Effector memory CD8-positive, alpha-beta T cell (primary cell): ENCODE measurements around the gene MYOZ1.
A peak's percentile ranks its signal among the peaks of the same experiment; 100 is the strongest.
"Not testable (repeated sequence)": the region's sequence is repeated elsewhere in the genome, so short reads cannot be mapped to it uniquely, and the experiment has no call there.

Experiments
- ATAC-seq: fragments of 150-1000 bp; cut with Tn5 transposase; replicated peaks from 2 replicates; pipeline ENCODE4 v1.10.0; 2021; ENCODE audit warnings: mild to moderate bottlenecking, moderate library complexity
- DNase-seq, 3 experiments: peaks; one replicate each; pipeline ENCODE4 v3.0.0; 2021
- H3K27ac Mint-ChIP-seq, 2 donors: one replicate each; pipeline ENCODE4 v1.8.0; 2022; ENCODE audit warnings: mild to moderate bottlenecking in 2 of 2, mixed read lengths in 2 of 2, moderate library complexity in 2 of 2
- H3K27me3 Mint-ChIP-seq, 2 donors: one replicate each; pipeline ENCODE4 v1.8.0; 2022; ENCODE audit warnings: mixed read lengths in 2 of 2
- H3K36me3 Mint-ChIP-seq: one replicate; pipeline ENCODE4 v1.8.0; 2022; ENCODE audit warnings: mild to moderate bottlenecking, moderate library complexity, mixed read lengths; ENCODE audit not compliant: insufficient read depth
- H3K4me1 Mint-ChIP-seq, 2 donors: one replicate each; pipeline ENCODE4 v1.8.0; 2022; ENCODE audit warnings: low read depth in 2 of 2, mixed read lengths in 2 of 2
- H3K4me3 Mint-ChIP-seq, 2 donors: one replicate each; pipeline ENCODE4 v1.8.0; 2022; ENCODE audit warnings: mild to moderate bottlenecking in 2 of 2, mixed read lengths in 2 of 2, moderate library complexity in 2 of 2
- H3K9me3 Mint-ChIP-seq, 2 donors: one replicate each; pipeline ENCODE4 v1.8.0; 2022; ENCODE audit warnings: mixed read lengths in 2 of 2

The MYOZ1 gene

GRCh38 chr10:73639286-73639685 lies 2.0 kb downstream of the MYOZ1 start:
- H3K4me3 Mint-ChIP-seq, result no peak overlapping the region
- H3K4me1 Mint-ChIP-seq, result peaks cover 0 to 5% of the 10 kb centered on the region in 2 donors
- no peak overlapping the region for H3K27ac Mint-ChIP-seq

GRCh38 chr10:73635781-73636180 lies 5.5 kb downstream of the MYOZ1 start:
- H3K36me3 Mint-ChIP-seq, result no peaks in the 10 kb centered on the region
- ATAC-seq (no peak), DNase-seq (no peak)
- no peak overlapping the region for H3K27ac Mint-ChIP-seq
- peaks cover 0 to 2% of the 10 kb centered on the region in 2 donors for H3K4me1 Mint-ChIP-seq
- H3K9me3 Mint-ChIP-seq, result no peaks in the 10 kb centered on the region
- peaks cover 1 to 4% of the 10 kb centered on the region in 2 donors for H3K27me3 Mint-ChIP-seq
- no peak overlapping the region for H3K4me3 Mint-ChIP-seq

More at GRCh38 chr10:73639286-73639685, 2.0 kb downstream of the MYOZ1 start:
- Mint-ChIP-seq H3K36me3 (no peaks in the 10 kb centered on the region), H3K27me3 (peaks cover 10 to 14% of the 10 kb centered on the region in 2 donors), H3K9me3 (no peaks in the 10 kb centered on the region)
- ATAC-seq, result no peak
- DNase-seq, result no peak

DNA sequence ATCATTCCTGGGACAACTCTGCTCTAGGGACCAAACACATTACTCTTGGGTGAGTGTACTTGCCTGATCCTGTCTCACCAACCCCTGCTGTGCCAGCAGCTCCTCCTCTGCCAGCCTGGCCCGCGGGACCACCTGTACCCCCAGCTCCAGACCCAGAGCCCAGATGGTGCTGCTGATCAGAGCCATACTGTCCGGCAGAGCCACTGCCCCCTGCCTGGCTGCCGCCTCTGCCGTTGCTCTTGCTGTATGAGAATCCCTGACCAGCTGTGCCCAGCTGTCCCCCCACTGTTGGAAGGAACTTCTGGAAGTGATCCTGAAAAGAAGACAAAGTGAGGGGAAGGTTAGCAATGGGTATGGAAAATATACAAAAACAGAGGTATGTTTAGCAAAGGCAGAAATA lies 6.9 kb downstream of the MYOZ1 start:
- Mint-ChIP-seq H3K4me1 (peaks cover 0 to 2% of the 10 kb centered on the region in 2 donors), H3K36me3 (no peaks in the 10 kb centered on the region), H3K27me3 (peaks cover 0 to 4% of the 10 kb centered on the region in 2 donors), H3K4me3 (no peak overlapping the region), H3K9me3 (no peaks in the 10 kb centered on the region), H3K27ac (no peak overlapping the region)
- DNase-seq (no peak), ATAC-seq (no peak)

GRCh38 chr10:73629165-73629564 lies 12.1 kb downstream of the MYOZ1 start:
- DNase-seq (no peak), ATAC-seq (no peak)
- no peak overlapping the region for H3K4me3 Mint-ChIP-seq

GRCh38 chr10:73628405-73628804 lies 12.9 kb downstream of the MYOZ1 start:
- DNase-seq, result no peak
- Mint-ChIP-seq H3K4me1 (peaks cover 14 to 17% of the 10 kb centered on the region in 2 donors), H3K36me3 (peaks cover 12% of the 10 kb centered on the region), H3K27me3 (no peaks in the 10 kb centered on the region), H3K4me3 (no peak overlapping the region), H3K27ac (no peak overlapping the region), H3K9me3 (no peaks in the 10 kb centered on the region)
- ATAC-seq, result no peak

More at GRCh38 chr10:73629165-73629564, 12.1 kb downstream of the MYOZ1 start:
- H3K27me3 Mint-ChIP-seq, result no peaks in the 10 kb centered on the region
- H3K27ac Mint-ChIP-seq, result no peak overlapping the region
- H3K36me3 Mint-ChIP-seq, result peaks cover 12% of the 10 kb centered on the region
- peaks cover 14 to 17% of the 10 kb centered on the region in 2 donors for H3K4me1 Mint-ChIP-seq
- H3K9me3 Mint-ChIP-seq, result no peaks in the 10 kb centered on the region

- peak overlapping the region in 1 of 2 donors; percentile 97 for H3K27ac Mint-ChIP-seq
- DNase-seq (no peak), ATAC-seq (no peak)
- H3K4me1 Mint-ChIP-seq, result peaks cover 14 to 17% of the 10 kb centered on the region in 2 donors
- no peaks in the 10 kb centered on the region for H3K9me3 Mint-ChIP-seq
- H3K36me3 Mint-ChIP-seq, result peaks cover 12% of the 10 kb centered on the region
- peak overlapping the region in 1 of 2 donors; percentile 25 for H3K4me3 Mint-ChIP-seq
- no peaks in the 10 kb centered on the region for H3K27me3 Mint-ChIP-seq
Measured at GRCh38 chr10:73627300-73627699, 14.0 kb downstream of the MYOZ1 start.

DNA sequence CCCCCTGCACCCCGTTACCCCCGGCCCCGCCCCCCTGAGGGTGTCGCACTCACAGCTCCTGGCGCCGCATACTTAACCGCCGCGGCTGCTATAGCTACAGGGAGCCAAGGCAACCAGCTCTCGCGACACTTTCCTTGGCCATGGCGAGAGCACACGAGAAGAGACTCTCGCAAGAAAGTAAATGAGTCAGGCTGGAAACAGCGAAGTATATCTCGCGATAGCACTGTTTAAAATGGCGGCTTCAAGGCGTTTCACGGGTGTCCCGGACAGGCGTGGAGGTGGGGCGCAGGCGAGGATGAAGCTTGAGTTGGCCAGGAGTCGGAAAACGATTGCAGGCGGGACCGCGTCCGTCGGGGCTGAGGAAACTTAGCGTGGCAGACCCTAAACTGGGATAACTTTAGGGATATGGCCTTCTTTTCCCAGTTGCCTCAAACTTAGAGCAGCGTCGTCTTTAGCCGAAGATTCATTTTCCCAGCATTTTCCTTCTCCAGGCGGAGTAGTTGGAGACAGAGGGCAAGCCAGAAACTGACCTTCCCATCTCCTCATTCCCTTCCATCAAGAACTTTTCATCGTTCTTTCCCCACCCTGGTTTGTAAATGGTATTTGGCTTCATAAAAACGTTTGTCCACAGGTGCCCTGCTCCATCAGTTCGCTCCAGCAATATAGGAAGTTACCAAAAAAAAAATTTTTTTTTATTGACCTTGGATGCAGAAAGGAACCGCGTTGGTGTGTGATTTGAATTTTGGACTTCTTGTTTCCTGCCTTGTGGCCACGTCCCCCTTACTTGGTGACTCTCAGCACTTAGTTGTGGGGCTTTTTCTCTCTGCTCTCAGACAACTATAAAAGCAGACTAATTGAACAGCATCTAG lies 15.2 kb downstream of the MYOZ1 start:
- Mint-ChIP-seq H3K27ac (peak overlapping the region; percentile 97 to 98), H3K4me1 (peaks cover 14 to 17% of the 10 kb centered on the region in 2 donors), H3K9me3 (no peaks in the 10 kb centered on the region), H3K36me3 (peaks cover 12% of the 10 kb centered on the region), H3K4me3 (peak overlapping the region; percentile 86 to 96), H3K27me3 (no peaks in the 10 kb centered on the region)
- peak; percentile 94 for ATAC-seq
- DNase-seq, result peak; percentile 89 to 92 (median 91)

DNA sequence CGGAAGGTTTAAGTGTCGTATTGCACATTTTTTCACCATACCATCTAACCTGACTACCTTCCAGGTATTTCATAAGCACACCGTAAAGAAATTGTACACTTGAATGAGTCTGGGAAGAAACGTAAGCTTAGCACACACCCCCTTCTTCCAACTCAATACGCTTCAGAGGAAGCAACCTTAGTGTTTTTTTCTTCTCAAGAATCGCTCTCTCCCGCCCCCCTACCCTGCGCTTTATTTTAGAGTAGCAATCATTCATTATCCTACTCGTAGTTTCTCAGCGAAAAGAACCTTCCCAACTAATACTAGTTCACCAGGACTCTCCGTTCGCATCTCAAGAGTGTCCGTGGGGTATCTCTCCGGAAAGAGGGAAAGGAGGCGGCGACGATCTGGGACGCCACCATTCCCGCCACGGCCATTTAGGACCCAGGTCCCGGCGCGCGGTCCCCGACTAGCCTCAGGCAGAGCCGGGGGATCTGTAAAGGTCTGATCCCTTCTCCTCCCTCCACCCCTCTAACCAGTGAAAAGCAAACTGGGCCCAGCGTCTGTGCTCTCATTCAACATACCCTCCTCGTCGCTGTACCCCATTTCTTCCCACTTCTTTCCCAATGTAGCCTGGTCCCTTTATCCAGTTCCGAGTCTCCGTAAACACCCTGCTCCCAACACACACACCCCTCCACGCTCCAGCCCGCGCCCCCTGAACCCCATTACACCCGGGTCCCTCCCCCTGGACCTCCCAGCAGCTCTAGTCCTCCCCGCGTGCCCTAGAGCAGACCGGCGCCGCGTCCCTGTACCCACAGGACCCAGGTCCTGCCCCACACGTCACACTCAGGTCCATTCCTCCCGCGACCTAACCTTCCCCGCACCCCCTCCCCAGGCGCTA lies 16.0 kb downstream of the MYOZ1 start:
- ATAC-seq (peak; percentile 13), DNase-seq (no peak)
- peak overlapping the region; percentile 86 to 96 for H3K4me3 Mint-ChIP-seq
- peaks cover 14 to 17% of the 10 kb centered on the region in 2 donors for H3K4me1 Mint-ChIP-seq
- H3K27me3 Mint-ChIP-seq, result no peaks in the 10 kb centered on the region
- H3K9me3 Mint-ChIP-seq, result no peaks in the 10 kb centered on the region
- H3K27ac Mint-ChIP-seq, result peak overlapping the region; percentile 97 to 98
- peaks cover 12% of the 10 kb centered on the region for H3K36me3 Mint-ChIP-seq

- ATAC-seq (no peak), DNase-seq (no peak)
- peak overlapping the region in 1 of 2 donors; percentile 49 for H3K27ac Mint-ChIP-seq
- no peaks in the 10 kb centered on the region for H3K9me3 Mint-ChIP-seq
- no peak overlapping the region for H3K4me3 Mint-ChIP-seq
- peaks cover 12% of the 10 kb centered on the region for H3K36me3 Mint-ChIP-seq
- H3K4me1 Mint-ChIP-seq, result peaks cover 14 to 17% of the 10 kb centered on the region in 2 donors
- no peaks in the 10 kb centered on the region for H3K27me3 Mint-ChIP-seq
Measured at GRCh38 chr10:73623056-73623455, 18.2 kb downstream of the MYOZ1 start.

- not testable (repeated sequence) for H3K9me3 Mint-ChIP-seq, H3K27ac Mint-ChIP-seq, H3K4me3 Mint-ChIP-seq, ATAC-seq, DNase-seq, H3K27me3 Mint-ChIP-seq
- Mint-ChIP-seq H3K4me1 (peaks cover 9 to 12% of the 10 kb centered on the region in 2 donors), H3K36me3 (peaks cover 14% of the 10 kb centered on the region)
Measured at GRCh38 chr10:73620974-73621373, 20.3 kb downstream of the MYOZ1 start.

DNA sequence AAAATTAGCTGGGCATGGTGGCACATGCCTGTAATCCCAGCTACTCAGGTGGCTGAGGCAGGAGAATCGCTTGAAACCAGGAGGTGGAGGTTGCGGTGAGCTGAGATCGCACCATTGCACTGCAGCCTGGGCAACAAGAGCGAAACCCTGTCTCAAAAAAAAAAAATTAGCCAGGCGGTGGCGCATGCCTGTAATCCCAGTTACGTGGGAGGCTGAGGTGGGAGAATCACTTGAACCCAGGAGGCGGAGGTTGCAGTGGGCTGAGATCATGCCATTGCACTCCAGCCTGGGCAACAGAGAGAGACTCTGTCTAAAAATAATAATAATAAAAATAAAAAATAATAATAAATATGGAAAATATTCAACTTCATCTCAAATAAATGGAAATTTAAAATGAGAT lies 24.1 kb downstream of the MYOZ1 start:
- not testable (repeated sequence) for H3K36me3 Mint-ChIP-seq, H3K27me3 Mint-ChIP-seq, ATAC-seq, H3K27ac Mint-ChIP-seq, H3K9me3 Mint-ChIP-seq, H3K4me3 Mint-ChIP-seq, DNase-seq, H3K4me1 Mint-ChIP-seq

DNA sequence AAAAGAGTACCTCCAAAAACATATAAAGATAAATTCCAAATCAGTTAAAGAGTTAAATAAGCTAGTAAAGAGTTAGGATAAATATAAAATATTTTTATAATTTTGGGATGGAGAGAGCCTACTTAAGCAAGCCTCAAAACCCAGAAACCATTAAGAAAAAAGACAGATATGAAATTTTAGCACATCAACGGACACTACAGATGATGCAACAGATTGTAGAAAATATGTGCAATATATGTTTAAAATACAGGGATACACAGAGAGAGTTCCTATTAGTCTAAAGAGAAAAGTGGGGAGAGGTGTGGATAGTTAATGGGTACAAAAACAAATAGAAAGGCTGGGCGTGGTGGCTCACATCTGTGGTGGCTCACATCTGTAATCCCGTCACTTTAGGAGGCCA lies 26.6 kb downstream of the MYOZ1 start:
- no peak overlapping the region for H3K27ac Mint-ChIP-seq
- H3K27me3 Mint-ChIP-seq, result no peaks in the 10 kb centered on the region
- ATAC-seq (no peak), DNase-seq (no peak)
- H3K4me3 Mint-ChIP-seq, result no peak overlapping the region
- no peaks in the 10 kb centered on the region for H3K4me1 Mint-ChIP-seq
- H3K9me3 Mint-ChIP-seq, result no peaks in the 10 kb centered on the region
- peaks cover 4% of the 10 kb centered on the region for H3K36me3 Mint-ChIP-seq

DNA sequence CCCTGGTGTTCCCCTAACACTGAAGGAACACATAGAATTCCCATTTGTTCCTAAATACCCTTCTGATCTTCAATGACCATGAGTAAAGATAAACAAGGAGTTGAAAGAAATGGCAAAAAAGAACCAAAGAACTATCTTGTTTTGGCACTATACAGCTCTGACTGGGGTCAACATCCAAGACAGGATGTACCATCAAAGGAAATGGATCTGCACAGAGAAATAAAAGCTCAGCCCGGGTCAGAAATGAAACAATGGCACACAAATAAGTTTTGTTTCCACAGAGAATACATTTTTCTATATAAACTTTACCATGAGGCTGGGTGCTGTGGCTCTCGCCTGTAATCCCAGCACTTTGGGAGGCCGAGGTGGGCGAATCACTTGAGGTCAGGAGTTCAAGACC lies 32.2 kb downstream of the MYOZ1 start:
- no peaks in the 10 kb centered on the region for H3K4me1 Mint-ChIP-seq
- DNase-seq (no peak), ATAC-seq (no peak)
- H3K36me3 Mint-ChIP-seq, result no peaks in the 10 kb centered on the region
- H3K27me3 Mint-ChIP-seq, result no peaks in the 10 kb centered on the region
- no peak overlapping the region for H3K4me3 Mint-ChIP-seq
- H3K9me3 Mint-ChIP-seq, result no peaks in the 10 kb centered on the region
- H3K27ac Mint-ChIP-seq, result peak overlapping the region in 1 of 2 donors; percentile 77
